SK-N-SH (cell line): Measurements from ENCODE around the gene PISD. TPM values are rescaled to one million over a fixed set of nuclear protein-coding genes. Genes with fewer than 3 reads are reported as not detected.

Experiments
- CTCF ChIA-PET: fragments of 300-600, 350-600 bp; formaldehyde crosslinking; extraction: SDS; loops from one replicate; lab custom pipeline; 2021; lab: Yijun Ruan, JAX
- POLR2A ChIA-PET: fragments of 350-600 bp; sonication (Branson Sonifier 250); formaldehyde crosslinking; extraction: SDS; loops from one replicate; lab custom pipeline; 2020; ENCODE audit warnings: antibody characterized with exemption, inconsistent platforms; lab: Yijun Ruan, JAX
- DNase-seq: peaks from one replicate; pipeline ENCODE4 v3.0.0; 2012
- H2AFZ ChIP-seq: fragments of 200-600 bp; sonication (generic); 2 replicates; pipeline ENCODE4 v1.8.1; 2016; ENCODE audit warnings: antibody characterized with exemption, mild to moderate bottlenecking, low read depth
- H3F3A ChIP-seq: fragments of 200-600 bp; sonication (generic); replicated peaks from 2 replicates; pipeline ENCODE3; 2016; ENCODE audit warnings: antibody characterized with exemption, mild to moderate bottlenecking; ENCODE audit not compliant: insufficient read depth
- H3K27ac ChIP-seq, 2 experiments: fragments of 200-500 bp in 1 of 2; fragments of 200-600 bp in 1 of 2; sonication (Bioruptor generic) in 1 of 2; sonication (generic), shearing (Covaris generic) in 1 of 2; 2 replicates each; pipeline versions ENCODE4 v1.5.1 to v1.6.1; 2014 to 2016; ENCODE audit warnings: low read depth in 2 of 2, inconsistent platforms in 1 of 2, low read length in 1 of 2, mild to moderate bottlenecking in 1 of 2, mixed read lengths in 1 of 2
- H3K27me3 ChIP-seq: fragments of 200-600 bp; sonication (generic), shearing (Covaris generic); 2 replicates; pipeline ENCODE4 v1.6.1; 2016; ENCODE audit warnings: mixed run types; ENCODE audit not compliant: insufficient read depth
- H3K36me3 ChIP-seq, 2 experiments: fragments of 200-500 bp in 1 of 2; fragments of 200-600 bp in 1 of 2; sonication (Bioruptor generic) in 1 of 2; sonication (generic) in 1 of 2; replicated peaks in 1 of 2; 2 replicates each; pipeline versions ENCODE3 to v1.5.1; 2014 to 2016; ENCODE audit warnings: low read length in 1 of 2, mild to moderate bottlenecking in 1 of 2; ENCODE audit not compliant: insufficient read depth in 2 of 2, control insufficient read depth in 1 of 2
- H3K4me1 ChIP-seq, 2 experiments: fragments of 200-500 bp in 1 of 2; fragments of 200-600 bp in 1 of 2; sonication (Bioruptor generic) in 1 of 2; sonication (generic), shearing (Covaris generic) in 1 of 2; 2 replicates each; pipeline versions ENCODE4 v1.5.1 to v1.6.1; 2014 to 2016; ENCODE audit warnings: low read depth in 1 of 2, low read length in 1 of 2, mixed run types in 1 of 2; ENCODE audit not compliant: insufficient read depth in 2 of 2, control insufficient read depth in 1 of 2
- H3K4me2 ChIP-seq: fragments of 200-600 bp; sonication (generic), shearing (Covaris generic); 2 replicates; pipeline ENCODE4 v1.6.1; 2017; ENCODE audit warnings: mixed run types
- H3K4me3 ChIP-seq, 2 experiments: fragments of 200-500 bp in 1 of 2; fragments of 200-600 bp in 1 of 2; sonication (Bioruptor generic) in 1 of 2; sonication (generic), shearing (Covaris generic) in 1 of 2; 2 replicates each; pipeline versions ENCODE4 v1.5.1 to v1.8.1; 2014 to 2016; ENCODE audit warnings: low read depth in 2 of 2, inconsistent platforms in 1 of 2, low read length in 1 of 2, mild to moderate bottlenecking in 1 of 2, mixed read lengths in 1 of 2, moderate library complexity in 1 of 2
- H3K79me2 ChIP-seq: fragments of 200-600 bp; sonication (generic); 2 replicates; pipeline ENCODE4 v1.8.1; 2017; ENCODE audit warnings: mild to moderate bottlenecking; ENCODE audit not compliant: insufficient read depth
- H3K9ac ChIP-seq: fragments of 200-600 bp; sonication (generic); 2 replicates; pipeline ENCODE4 v1.6.1; 2017; ENCODE audit warnings: mixed run types
- H3K9me2 ChIP-seq: fragments of 200-600 bp; sonication (generic); 2 replicates; pipeline ENCODE4 v1.6.1; 2017; ENCODE audit warnings: mixed run types
- H3K9me3 ChIP-seq: fragments of 200-600 bp; sonication (generic); 2 replicates; pipeline ENCODE4 v1.6.1; 2017; ENCODE audit warnings: mixed run types, mild to moderate bottlenecking, moderate library complexity
- H4K20me1 ChIP-seq: fragments of 200-600 bp; sonication (generic); 2 replicates; pipeline ENCODE4 v1.6.1; 2017; ENCODE audit warnings: mild to moderate bottlenecking, mixed run types; ENCODE audit not compliant: insufficient read depth
- EP300 ChIP-seq, 2 experiments: IDR thresholded peaks; 2 replicates each; pipeline versions ENCODE4 v1.4.0 to v1.6.1; 2012; ENCODE audit warnings: borderline replicate concordance in 1 of 2, low read depth in 1 of 2, low read length in 1 of 2
- FOXJ3 ChIP-seq: sonication (generic); formaldehyde crosslinking; IDR thresholded peaks from 2 replicates; pipeline ENCODE4 v1.5.1; 2020; ENCODE audit warnings: mild to moderate bottlenecking, missing genetic modification reagents
- FOXM1 ChIP-seq: IDR thresholded peaks from 2 replicates; pipeline ENCODE4 v1.4.0; 2012; ENCODE audit warnings: low read depth, mild to moderate bottlenecking
- GATA2 ChIP-seq: sonication (generic); formaldehyde crosslinking; IDR thresholded peaks from 2 replicates; pipeline ENCODE4 v1.5.0; 2020; ENCODE audit warnings: mild to moderate bottlenecking, missing genetic modification reagents
- IRF3 ChIP-seq: fragments of 150-350 bp; IDR thresholded peaks from 2 replicates; pipeline ENCODE4 v1.6.1; 2016; ENCODE audit warnings: mild to moderate bottlenecking, low read depth, low read length
- POLR2AphosphoS5 ChIP-seq: IDR thresholded peaks from 2 replicates; pipeline ENCODE4 v1.6.1; 2012; ENCODE audit warnings: low read depth, low read length
- ZBTB33 ChIP-seq: IDR thresholded peaks from 2 replicates; pipeline ENCODE4 v1.4.0; 2012; ENCODE audit warnings: low read depth, borderline replicate concordance
- WGBS: methylation state at CpG from one replicate; pipeline ENCODE4 v1.1.6; 2017; ENCODE audit warnings: low lambda C conversion rate; 5-methylcytosine and 5-hydroxymethylcytosine counted together
- polyA plus RNA-seq, 3 experiments: library from polyadenylated mRNA; depleted of rRNA; stranded (reverse); fragments of >200 nt; gene quantifications; 2 replicates each; pipeline ENCODE4 v1.2.3, GENCODE V29; 2012

Gene PISD
- polyA plus RNA-seq, 1 of the 3 experiments (the other 2 are of a cell fraction) = 34.9 TPM

GRCh38 chr22:31615940-31616314 is 46.1 kb downstream of the PISD start:
- no peaks in the 10 kb centered on the region for H3K27me3 ChIP-seq
- no peak overlapping the region for H3K4me2 ChIP-seq
- WGBS = 92% methylated on average over 3 of the region's 4 CpGs
- no peak overlapping the region for H3K4me3 ChIP-seq
- DNase-seq = no peak
- TF ChIP-seq POLR2AphosphoS5 = 0 out of 2 replicates have a peak, but pooled peaks have one; percentile 10
- TF ChIP-seq EP300 (IDR thresholded peaks at IDR 0.05; ENCODE audit: borderline replicate concordance in 1 of 2, low read depth in 1 of 2, low read length in 1 of 2) = no peak
- no peaks in the 10 kb centered on the region for H3K79me2 ChIP-seq
- peaks cover 0 to 12% of the 10 kb centered on the region in 2 experiments; a peak in 1 of 4 replicates for H3K4me1 ChIP-seq
- no peaks in the 10 kb centered on the region for H3K9me3 ChIP-seq
- no peaks in the 10 kb centered on the region for H3F3A ChIP-seq
- POLR2A ChIA-PET = no interaction called here
- CTCF ChIA-PET = interaction anchor here (1.2 to 2.9 kb wide), 4 partner anchors 12 to 55 kb away, joined by 3 to 9 read pairs (median 6); no protein-coding TSS in a partner anchor
- H4K20me1 ChIP-seq = no peaks in the 10 kb centered on the region
- H2AFZ ChIP-seq = no peak overlapping the region
- no peak overlapping the region; a peak in 1 of 4 replicates for H3K27ac ChIP-seq
- H3K9ac ChIP-seq = no peak overlapping the region
- H3K36me3 ChIP-seq = peaks cover 3 to 39% of the 10 kb centered on the region in 2 experiments
- H3K9me2 ChIP-seq = no peaks in the 10 kb centered on the region

GRCh38 chr22:31615491-31615860 is 46.5 kb downstream of the PISD start:
- H4K20me1 ChIP-seq = no peaks in the 10 kb centered on the region
- H2AFZ ChIP-seq = no peak overlapping the region
- no peak overlapping the region for H3K9ac ChIP-seq
- 100% methylated on average over 4 of the region's 4 CpGs for WGBS
- no peaks in the 10 kb centered on the region for H3F3A ChIP-seq
- no peaks in the 10 kb centered on the region for H3K79me2 ChIP-seq
- peaks cover 0 to 16% of the 10 kb centered on the region in 2 experiments; a peak in 1 of 4 replicates for H3K4me1 ChIP-seq
- no peaks in the 10 kb centered on the region for H3K27me3 ChIP-seq
- no peak overlapping the region for H3K4me3 ChIP-seq
- peaks cover 3 to 34% of the 10 kb centered on the region in 2 experiments for H3K36me3 ChIP-seq
- H3K9me2 ChIP-seq = no peaks in the 10 kb centered on the region
- no peak for DNase-seq
- H3K9me3 ChIP-seq = no peaks in the 10 kb centered on the region
- H3K27ac ChIP-seq = no peak overlapping the region; a peak in 1 of 4 replicates
- H3K4me2 ChIP-seq = no peak overlapping the region
- ChIA-PET POLR2A (no interaction called here), CTCF (interaction anchor here (1.2 to 2.9 kb wide), 4 partner anchors 12 to 54 kb away, joined by 3 to 9 read pairs (median 6); no protein-coding TSS in a partner anchor)
- TF ChIP-seq GATA2 (CRISPR knock-in tag) = no peak

- no peak for TF ChIP-seq FOXM1
- TF ChIP-seq FOXJ3 (CRISPR knock-in tag) = no peak
- no peak for TF ChIP-seq ZBTB33
- no peak for TF ChIP-seq IRF3
- Histone ChIP-seq H3K4me2 (no peak overlapping the region), H3F3A (no peaks in the 10 kb centered on the region), H3K9me3 (no peaks in the 10 kb centered on the region), H2AFZ (no peak overlapping the region), H3K36me3 (peaks cover 3 to 29% of the 10 kb centered on the region in 2 experiments), H3K27me3 (no peaks in the 10 kb centered on the region), H3K79me2 (no peaks in the 10 kb centered on the region), H4K20me1 (no peaks in the 10 kb centered on the region), H3K9me2 (no peaks in the 10 kb centered on the region), H3K4me3 (no peak overlapping the region), H3K27ac (no peak overlapping the region; a peak in 1 of 4 replicates), H3K4me1 (peaks cover 0 to 22% of the 10 kb centered on the region in 2 experiments; a peak in 1 of 4 replicates), H3K9ac (no peak overlapping the region)
- DNase-seq = no peak
- 95% methylated on average over 4 of the region's 18 CpGs for WGBS
- ChIA-PET POLR2A (no interaction called here), CTCF (interaction anchor here (1.6 to 2.9 kb wide), 3 partner anchors 13 to 54 kb away, joined by 6 to 9 read pairs (median 7); no protein-coding TSS in a partner anchor)
Measured at GRCh38 chr22:31614781-31615490, 47.1 kb downstream of the PISD start.
